ENCODE measurements around the gene ZFHX2.

Gene ZFHX2

DNA sequence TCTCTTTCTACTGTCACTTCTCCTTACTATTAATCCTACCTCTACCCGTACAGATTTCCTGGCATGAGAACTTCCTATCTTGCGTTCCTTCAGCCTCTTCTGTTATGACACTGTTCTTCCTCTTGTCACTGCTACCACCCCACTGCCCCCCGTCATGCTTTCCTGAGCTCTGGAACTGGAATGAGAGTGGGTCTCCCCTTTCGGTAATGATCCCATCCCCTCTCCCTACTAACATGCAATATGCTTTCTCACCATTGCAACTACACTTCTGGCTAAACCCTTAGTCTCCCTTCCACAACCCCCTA, 20.9 kb upstream of the ZFHX2 start:
- no peak for DNase-seq

DNA sequence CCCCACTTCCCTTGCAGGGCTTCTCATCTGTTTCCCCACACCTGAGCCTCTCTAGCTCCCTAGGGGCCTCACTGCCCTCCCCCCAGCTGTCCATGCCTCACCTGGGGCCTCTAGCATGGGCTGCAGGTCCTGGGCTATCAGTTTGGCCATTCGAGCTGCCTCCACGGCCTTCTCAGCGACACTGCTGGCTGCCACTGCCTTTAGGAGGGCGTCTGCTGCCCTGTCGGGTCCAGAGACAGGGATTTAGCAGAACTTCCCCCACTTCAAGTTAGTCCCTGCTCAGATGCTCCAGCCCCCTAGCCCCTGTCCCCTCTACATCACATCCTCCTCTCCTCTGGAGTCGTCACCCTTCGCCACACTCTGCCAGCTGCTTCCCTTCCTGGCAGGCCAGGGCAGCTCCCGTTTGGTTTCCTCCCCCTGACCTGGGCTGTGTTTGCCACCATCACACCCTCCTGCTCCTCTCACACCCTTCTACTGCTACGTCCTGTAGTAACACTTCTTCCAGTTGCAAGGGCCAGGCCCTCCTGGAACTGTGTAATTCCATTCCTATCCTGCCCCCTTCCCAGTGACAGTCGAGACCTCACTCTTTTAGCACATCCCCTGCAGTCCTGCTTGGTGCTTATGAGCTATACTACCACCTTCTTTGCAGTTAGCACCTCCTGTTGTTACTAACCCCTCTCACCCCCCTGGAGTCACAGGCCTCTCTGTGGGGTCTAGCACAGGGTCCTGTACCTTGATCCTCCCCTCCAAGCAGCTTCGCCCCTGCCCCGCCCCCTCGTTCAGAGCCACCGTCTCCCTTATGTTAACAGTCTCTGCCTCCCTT, 20.3 kb upstream of the ZFHX2 start:
- peak; percentile 21 for DNase-seq

DNA sequence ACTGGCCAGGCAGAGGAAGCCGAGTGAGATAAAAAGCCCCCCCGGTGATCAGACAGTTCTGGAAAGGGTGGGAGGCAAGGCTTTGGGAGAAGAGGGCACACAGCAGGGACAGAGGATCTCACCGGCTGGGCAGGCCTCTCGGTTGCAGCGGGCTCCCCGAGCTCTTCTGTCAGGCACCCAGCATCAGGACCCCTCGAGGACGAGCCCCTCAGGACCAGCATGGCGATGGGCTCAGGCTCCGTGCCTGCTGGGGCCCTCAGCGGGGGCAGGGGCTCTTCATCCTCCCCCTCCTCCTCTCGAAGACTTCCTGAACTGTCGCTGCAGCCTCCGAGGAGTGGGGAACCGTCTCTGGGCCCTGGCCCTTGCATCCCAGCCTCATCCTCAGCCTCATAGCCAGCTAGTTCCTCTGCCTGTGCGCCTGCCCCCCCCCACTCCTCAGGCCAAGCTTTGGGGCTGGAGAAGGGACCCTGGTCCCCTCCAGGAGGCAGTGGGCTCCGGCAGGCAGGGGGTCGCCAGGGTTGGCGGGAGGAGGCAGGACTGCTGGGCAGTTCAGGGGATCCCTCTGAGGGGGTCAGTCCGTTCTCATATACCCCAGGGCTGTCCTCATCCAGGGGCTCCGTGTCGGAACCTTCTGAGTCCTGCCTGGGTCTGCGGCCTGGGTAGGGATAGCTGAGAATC, 19.4 kb upstream of the ZFHX2 start:
- peak; percentile 19 for DNase-seq

DNA sequence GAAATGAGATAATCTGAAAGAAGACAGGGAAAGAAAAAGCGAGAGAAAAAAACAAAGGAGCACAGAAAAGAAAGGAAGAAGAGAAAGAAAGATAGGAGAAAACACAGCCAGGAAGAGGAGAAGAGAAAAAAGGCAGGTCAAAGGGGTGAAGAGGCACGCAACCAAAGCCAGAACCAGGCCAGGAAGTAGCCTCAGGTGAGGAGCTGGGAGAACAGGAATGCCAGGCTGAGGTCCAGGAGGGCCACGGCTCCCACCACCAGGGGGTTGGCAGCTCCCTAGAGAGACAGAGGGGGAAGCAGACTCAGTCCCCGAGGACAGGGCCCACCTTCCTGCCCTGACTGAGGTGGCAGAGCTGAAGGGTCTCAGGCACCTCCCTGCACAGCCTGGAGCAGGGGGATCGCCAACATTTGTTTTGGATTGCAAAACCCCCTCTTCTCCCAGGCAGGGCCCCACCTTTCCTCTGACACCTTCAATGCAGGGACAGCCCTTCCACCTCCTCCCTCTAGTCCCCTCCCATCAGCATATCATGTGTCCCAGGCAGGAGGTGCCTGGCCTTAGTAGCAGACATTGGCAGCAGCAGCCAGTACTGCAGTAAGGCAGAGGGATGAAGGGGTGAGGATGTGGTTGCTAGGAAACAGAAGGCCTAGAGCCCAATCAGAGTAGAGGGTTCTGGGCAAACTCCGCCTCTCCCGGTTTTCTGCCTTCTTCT, 18.0 kb upstream of the ZFHX2 start:
- peak; percentile 62 for DNase-seq

DNA sequence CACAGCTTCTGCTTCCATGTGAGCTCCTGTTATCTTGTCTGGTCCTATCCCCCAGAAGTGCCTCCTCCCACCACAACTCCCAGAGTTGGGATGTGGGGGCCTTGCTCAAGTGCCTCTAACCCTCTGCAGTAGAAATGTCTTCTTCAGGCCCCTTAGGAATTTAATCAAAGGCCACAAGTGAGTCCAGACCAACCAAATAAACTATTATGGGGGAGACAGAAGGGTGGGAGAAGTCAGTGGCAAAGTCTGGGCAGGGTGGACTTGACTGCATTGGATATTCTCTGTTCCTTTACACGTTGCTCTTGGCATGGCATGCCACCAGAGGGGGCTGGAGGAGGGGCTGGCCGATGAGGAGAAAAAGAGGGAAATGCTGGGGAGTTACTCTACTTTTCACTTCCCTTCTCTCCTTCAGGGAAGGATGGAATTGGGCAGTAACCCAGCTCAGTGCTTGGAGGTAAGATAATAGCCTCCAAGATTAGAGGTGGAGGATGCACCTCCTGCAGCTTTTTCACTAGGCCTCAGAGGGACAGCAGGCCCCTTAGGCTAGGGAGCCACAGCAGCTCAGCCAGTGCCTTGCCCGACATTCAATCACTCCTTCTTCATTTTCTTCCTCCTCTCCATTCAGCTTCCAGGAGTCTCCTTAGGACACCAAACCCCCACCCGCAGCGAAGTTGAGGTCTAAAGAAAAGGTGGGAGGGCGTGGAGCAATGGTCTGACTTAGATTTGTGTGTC, 17.2 kb upstream of the ZFHX2 start:
- peak; percentile 55 for DNase-seq

DNA sequence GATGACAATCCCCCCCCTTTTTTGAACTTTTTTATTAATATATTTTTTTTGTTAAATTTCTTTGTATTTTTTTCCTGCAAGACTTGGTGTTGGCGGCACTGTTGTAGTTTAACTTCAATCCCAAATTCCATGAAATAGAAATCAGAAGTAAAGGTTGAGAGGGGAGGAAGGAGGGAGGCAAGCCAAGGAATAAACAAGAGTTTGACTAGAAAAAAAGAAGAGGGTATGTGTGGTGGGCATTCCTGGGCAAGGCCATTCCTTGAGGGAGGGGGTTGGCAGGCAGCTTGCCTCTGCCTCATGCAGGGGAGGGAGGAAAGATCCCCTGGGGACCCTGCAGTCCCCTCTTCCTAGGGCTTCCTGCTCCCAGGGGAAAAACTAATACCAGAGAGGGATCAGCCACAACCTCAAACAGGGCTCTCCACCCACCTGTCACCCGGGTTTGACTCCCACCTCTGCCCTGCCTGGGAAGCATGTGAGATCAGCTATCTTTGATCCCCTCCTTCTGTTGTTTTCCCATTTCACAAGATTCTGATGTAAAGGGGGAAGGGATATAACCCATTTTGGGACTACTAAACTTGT, 16.5 kb upstream of the ZFHX2 start:
- DNase-seq = peak; percentile 22

DNA sequence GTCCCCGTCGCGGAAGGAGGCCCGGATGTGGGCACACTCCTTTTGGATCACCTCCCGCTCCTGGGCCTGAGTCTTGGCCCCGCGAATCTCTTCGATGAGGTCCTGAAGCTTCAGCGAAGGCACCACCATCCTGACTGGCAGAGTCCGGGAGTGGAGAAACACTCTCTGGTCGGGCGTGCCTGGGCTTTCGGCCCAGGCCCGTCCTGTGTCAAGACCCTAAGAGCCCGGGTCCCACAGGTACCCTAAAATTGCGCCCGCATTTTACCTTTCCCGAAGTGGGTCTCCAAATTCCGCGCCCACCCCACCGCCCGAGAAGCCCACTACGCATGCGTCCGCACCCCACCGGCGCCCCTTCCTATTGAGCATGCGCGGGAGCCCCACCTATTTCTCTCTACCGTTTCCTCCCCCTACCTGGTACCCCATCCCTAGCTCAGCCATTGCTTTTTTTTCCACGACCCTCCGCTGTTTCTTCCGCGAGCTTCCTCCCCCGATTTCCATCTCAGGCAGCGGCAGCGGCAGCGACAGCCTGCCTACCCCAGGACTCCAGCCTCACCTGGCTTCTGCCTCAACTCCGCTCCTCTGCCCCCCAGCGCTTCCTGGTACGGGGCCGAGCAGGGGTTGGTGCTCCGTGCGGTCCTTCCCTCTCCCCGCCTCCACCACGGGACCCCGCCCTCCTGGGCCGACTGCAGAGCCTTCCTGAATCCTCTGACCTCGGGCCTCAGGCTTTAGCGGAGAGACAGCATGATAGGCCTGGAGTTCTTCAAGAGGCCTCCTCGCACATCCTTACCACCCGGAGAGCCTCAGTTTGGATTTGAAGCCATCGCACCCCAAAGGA, 15.8 kb upstream of the ZFHX2 start, which contains the start of gene AP1G2:
Gene AP1G2 (minus strand): TSS at position 606 of the 835 bp plus-strand sequence. CDS start 477 bp downstream, at position 129.
- DNase-seq = peak; percentile 90

DNA sequence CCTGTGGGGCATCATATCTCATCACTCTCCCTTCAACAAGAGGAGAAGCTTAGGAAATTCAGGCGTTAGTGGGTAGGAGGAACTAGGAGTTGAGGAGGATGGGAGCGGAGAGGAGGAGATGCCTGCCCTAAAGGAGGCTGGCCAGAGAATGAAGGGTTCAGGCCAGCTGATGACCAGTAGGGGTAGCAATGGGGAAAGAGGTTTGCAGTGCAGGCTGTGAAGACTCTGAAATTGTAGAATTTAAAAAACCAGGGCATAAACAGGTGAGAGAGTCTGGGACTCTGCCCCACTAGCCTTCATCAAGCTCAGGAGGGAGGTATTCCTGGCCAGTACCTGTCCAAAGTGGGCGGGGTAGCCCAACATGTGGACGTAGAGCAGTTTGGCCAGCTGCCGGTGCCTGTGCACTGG, 15.2 kb upstream of the ZFHX2 start:
- no peak for DNase-seq

DNA sequence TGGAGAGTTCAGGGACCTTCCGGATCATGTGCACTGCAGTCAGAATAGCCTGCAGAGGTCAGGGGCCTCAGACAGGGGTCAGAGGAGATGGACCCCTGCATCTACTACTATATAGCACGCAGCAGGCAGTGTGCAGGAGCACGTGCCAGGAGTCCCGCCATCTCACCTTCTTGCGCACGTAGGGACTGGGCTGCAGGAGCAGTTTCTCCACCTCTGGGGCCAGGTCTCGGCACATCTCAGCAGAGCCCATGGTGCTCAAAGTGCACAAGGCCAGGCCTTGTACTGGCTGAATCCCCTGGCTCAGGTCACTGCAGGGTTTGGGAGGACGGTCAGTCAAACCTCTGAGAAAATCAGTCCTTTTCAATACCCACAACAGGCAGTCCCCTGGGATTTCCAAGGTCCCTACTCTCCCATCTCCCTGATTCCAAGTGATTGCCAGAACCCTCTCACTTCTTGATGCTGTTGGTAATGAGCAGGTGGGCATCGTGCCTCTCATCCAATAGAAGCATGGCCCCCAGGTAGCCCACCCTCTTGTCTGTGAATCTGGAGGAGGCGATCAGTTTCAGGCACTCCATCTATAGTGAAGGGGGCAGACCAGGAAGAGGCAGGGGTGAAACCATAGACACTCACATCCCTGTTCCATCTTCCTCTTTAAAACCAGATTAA, 14.7 kb upstream of the ZFHX2 start:
- peak; percentile 19 for DNase-seq

DNA sequence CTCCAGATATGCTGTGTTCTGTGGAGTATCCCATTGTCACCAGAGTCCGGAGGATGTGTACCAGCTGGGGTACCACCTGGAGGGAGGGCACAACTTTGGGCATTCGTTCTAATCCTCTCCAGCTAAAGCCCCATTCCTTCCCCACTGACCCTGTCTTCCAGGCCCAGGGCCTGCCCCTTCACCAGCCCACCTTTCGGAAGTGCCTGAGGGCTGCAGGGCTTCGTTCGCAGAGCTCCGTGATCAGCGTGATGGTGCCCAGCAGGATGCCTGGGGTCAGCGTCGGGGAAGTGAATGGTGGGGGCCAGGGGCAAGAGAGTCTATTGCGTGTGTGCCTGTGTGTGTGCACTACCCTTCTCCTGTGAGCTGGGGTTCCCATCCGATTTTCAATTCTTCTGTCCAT, 14.1 kb upstream of the ZFHX2 start:
- no peak for DNase-seq

DNA sequence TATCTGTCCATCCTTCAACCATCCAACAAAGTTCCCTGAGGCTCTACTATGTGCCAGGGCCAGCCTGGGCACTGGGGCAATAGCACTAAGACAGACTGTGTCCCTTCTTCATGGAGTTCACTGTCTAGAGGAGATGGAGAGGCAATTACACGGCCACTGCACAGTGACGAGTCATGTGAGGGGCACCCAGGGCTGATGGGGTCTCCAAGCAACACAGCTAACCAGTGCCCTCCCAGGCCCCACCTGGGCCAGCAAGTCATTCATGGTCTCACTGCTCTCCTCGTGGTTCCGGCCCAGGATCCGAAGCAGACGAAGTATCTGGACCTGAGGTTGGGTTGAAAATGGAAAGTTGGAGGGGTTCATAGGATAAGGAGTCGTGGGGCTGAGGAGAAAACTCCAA, 13.3 kb upstream of the ZFHX2 start:
- DNase-seq = no peak

DNA sequence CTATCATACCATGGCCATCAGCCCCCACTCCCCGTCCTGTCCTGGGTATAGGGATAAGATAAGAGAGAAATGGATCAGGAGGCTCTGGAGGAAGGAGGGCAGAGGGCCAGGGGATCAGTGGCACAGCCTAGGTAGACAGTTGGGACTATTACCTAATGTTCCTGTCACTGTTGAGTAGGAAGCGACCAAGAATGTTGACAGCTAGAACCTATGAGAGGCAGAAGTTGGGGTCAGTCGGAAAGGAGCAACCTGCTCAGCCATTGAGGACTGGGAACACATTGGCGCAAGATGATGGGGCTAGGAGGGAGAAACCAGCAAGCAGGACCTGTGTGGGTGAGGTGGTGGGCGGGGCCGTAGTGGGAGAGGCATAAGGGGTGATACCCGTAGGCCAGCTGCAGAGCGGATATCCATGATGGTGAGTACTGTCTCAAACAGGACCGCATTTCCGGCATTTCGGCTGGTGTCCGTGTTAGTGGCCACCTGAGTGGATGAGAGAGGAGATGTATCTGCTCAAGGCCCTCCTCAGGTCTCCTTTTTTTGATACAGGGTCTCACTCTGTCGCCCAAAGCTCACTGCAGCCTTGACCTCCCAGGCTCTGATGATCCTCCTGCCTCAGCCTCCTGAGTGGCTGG, 12.7 kb upstream of the ZFHX2 start:
- peak; percentile 27 for DNase-seq

DNA sequence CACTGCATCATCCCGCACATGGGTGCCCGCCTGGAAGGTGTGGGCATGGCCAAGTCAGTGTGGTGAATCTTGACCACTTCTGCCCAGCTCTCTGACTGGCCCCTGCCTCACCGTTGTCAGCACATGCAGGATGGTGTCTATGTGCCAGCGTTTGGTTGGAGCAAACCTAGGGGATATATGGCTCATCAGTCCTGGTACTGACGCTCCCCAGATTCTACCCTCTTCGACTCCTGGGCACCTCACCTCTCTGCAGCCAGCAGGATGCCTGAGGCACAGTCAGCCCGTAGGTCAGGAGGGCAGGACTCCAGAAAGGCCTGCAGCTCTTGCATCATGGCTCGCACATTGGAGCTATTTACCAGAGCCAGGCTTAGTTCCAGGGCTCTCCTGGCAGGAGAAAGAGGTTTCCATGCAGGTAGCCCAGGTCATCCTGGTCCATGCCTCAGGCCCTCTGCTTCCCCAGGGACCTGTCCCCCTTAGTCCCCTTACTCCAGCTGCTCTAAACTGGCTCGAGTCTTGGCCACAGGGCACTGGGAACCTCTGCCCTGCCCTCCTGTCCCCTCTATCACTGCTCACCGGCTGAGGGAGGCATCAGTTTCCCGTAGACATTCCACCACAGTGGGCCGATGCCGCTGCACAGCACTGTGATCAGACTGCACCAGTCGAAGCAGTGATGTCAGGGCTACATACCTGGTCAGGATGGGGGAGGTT, 12.1 kb upstream of the ZFHX2 start:
- peak; percentile 22 for DNase-seq

DNA sequence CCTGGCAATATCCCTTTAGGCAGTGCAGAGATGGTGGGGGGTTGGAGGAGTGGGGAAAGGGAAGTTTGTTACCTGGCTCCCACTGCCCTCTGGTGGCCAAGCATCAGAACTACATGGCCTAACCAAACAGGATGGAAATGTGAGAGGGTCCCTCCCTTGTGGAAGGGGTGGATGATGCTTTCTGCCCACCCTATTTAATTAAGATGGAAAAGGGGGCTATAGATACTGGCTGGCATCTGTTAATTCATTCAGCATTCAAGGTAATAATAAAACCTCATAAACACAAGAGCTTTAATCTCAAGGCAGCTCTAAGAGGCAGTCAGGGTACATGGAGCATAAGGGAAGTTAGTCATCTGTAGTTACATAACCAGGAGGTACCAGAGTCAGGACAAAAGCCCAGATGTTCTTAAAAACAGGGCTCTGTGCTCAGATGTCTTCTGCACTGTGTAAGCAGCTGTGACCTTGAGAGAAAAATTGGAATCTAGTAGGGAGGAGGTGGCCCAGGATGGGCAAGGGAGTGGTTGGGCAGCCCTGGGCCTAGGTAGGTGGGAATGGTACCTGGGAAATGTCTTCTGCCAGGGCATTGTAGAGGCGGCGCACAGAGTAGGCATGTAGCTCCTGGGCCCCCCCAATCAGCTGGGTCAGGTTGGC, 11.4 kb upstream of the ZFHX2 start:
- peak; percentile 64 for DNase-seq

DNA sequence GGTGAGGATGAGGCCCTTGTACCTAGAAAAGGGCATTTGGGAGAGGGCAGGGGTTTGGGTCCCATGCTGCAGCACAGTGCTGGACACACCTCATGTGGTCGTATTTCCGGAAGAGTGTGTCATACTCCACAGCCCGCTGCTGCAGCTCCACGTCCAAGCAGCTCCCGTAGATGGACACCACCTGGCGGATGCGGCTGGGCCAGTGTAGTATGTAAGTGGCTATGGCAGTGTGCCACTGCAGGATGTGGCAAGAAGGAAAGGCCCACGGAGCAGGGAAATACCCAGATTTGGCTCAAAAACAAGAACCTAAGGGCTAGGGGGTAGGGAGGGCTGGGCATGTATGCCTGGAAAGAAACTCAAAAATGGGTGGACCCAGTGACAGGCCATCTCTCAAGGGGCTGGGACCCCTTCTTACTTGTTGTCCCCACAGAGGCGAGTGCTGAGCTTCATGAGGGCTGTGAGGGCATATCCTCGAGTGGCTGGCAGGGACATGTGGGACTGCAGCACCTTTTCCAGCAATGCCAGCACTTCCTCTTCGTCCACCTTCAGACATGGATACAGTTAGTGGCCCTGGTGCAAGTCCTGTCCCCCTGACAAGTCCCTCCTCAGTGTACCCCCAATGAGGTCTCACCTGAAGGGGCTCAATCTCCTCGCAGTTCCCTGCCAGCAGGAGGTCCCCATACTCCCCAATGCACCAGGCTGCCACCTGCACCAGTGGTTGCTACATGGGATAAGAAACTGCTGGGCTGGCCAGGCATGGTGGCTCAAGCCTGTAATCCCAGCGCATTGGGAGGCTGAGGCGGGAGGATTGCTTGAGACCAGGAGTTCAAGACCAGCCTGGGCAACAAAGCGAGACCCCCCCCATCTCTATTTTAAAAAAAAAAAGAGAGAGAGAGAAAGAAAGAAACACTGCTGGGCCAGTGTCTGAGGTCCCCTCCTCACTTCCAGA, 10.6 kb upstream of the ZFHX2 start:
- DNase-seq = peak; percentile 23

DNA sequence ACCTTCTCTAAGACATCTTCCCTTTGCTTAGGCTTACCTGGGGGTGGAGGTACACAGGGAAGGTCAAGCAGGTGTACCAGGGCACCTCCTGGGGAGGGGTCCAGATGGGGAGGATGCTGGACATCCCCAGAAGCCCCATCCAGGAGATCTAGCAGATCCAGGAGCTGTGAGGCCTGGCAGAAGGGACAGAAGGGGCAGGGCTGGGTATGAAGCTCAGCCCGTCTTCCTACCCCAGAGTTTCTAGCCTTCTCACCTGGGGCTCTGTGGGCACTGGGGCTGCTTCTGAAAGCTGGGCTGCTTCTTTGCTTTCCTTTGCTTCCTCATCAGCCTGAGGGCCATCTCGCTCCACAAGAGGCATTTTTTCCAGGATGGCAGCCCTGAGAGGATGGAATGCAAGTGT, 9.7 kb upstream of the ZFHX2 start:
- DNase-seq = no peak

DNA sequence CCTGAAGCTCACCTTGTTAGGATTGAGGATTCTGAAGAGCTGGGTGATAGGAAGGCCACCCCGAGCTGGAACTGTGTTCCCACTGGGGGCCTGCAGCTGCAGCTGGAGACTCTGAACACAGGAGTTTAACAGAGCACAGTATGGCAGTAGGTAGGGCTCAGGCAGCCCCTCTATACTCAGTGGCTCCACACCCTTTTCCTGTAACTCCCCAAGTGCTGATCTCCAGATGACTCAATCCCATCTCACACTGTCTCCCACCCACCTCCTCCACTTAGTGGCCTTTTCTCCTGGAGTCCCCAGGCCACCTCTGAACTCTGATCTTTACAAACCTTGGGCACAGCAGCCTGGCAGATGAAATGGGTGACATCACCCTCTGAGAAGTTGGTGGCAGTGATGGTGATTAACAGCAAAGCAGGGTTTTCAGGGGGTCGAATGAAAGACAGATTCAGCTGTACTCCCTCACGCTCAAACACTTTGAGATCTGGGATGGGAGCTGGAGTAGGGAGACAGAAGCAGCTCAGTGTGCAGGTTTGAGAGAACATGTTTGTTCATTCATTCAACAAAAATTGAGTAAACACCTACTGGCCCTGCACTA, 8.5 kb upstream of the ZFHX2 start:
- DNase-seq = no peak

All from right hindlimb (tissue), 1 donor.